ENCODE data around the gene KIF6.

Gene KIF6

DNA sequence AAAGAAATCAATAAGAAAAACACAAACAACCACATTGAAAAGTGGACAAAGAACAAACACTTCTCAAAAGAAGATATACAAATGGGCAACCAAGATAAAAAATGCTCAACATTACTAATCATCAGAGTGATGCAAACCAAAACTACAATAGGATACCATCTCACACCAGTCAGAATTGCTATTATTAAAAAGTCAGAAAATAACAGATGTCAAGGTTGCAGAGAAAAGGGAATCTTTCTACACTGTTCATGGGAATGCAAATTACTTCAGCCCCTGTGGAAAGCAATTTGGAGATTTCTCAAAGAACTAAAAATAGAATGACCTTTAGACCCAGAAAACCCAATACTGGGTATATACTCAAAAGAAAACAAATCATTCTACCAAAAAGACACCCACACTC, 29.8 kb downstream of the KIF6 start:
- H3K4me3 ChIP-seq (ENCODE audit: low read depth, low read length): no peak overlapping the region
- POLR2A ChIA-PET: no interaction called here
- no peak overlapping the region for H3K27ac ChIP-seq (ENCODE audit: extremely low read depth, low read depth, low read length)
- H3K9me3 ChIP-seq (ENCODE audit: control insufficient read depth, insufficient read depth, low read depth, low read length): no peaks in the 10 kb centered on the region
- TF ChIP-seq, protein P1, sequence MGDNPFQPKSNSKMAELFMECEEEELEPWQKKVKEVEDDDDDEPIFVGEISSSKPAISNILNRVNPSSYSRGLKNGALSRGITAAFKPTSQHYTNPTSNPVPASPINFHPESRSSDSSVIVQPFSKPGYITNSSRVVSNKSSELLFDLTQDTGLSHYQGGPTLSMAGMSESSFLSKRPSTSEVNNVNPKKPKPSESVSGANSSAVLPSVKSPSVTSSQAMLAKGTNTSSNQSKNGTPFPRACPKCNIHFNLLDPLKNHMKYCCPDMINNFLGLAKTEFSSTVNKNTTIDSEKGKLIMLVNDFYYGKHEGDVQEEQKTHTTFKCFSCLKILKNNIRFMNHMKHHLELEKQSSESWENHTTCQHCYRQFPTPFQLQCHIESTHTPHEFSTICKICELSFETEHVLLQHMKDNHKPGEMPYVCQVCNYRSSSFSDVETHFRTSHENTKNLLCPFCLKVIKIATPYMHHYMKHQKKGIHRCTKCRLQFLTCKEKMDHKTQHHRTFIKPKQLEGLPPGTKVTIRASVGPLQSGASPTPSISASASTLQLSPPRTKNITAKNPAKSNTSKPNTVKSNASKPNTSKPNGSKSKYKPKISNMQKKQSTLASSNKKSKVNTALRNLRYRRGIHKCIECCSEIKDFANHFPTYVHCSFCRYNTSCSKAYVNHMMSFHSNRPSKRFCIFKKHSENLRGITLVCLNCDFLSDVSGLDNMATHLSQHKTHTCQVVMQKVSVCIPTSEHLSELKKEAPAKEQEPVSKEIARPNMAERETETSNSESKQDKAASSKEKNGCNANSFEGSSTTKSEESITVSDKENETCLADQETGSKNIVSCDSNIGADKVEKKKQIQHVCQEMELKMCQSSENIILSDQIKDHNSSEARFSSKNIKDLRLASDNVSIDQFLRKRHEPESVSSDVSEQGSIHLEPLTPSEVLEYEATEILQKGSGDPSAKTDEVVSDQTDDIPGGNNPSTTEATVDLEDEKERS (tag by site-specific recombination; IDR thresholded peaks at IDR 0.05): no peak
- no peak for TF ChIP-seq ZNF266 (tag by site-specific recombination; IDR thresholded peaks at IDR 0.05; ENCODE audit: low read depth)
- TF ChIP-seq, protein P2, sequence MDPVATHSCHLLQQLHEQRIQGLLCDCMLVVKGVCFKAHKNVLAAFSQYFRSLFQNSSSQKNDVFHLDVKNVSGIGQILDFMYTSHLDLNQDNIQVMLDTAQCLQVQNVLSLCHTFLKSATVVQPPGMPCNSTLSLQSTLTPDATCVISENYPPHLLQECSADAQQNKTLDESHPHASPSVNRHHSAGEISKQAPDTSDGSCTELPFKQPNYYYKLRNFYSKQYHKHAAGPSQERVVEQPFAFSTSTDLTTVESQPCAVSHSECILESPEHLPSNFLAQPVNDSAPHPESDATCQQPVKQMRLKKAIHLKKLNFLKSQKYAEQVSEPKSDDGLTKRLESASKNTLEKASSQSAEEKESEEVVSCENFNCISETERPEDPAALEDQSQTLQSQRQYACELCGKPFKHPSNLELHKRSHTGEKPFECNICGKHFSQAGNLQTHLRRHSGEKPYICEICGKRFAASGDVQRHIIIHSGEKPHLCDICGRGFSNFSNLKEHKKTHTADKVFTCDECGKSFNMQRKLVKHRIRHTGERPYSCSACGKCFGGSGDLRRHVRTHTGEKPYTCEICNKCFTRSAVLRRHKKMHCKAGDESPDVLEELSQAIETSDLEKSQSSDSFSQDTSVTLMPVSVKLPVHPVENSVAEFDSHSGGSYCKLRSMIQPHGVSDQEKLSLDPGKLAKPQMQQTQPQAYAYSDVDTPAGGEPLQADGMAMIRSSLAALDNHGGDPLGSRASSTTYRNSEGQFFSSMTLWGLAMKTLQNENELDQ (tag by site-specific recombination; IDR thresholded peaks at IDR 0.05; ENCODE audit: low read depth): no peak
- TF ChIP-seq, protein P3, sequence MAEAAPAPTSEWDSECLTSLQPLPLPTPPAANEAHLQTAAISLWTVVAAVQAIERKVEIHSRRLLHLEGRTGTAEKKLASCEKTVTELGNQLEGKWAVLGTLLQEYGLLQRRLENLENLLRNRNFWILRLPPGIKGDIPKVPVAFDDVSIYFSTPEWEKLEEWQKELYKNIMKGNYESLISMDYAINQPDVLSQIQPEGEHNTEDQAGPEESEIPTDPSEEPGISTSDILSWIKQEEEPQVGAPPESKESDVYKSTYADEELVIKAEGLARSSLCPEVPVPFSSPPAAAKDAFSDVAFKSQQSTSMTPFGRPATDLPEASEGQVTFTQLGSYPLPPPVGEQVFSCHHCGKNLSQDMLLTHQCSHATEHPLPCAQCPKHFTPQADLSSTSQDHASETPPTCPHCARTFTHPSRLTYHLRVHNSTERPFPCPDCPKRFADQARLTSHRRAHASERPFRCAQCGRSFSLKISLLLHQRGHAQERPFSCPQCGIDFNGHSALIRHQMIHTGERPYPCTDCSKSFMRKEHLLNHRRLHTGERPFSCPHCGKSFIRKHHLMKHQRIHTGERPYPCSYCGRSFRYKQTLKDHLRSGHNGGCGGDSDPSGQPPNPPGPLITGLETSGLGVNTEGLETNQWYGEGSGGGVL (tag by site-specific recombination; IDR thresholded peaks at IDR 0.05): no peak
- CTCF ChIA-PET: interaction anchor here (0.6 kb wide), 2 partner anchors 203 to 484 kb away, joined by 3 read pairs; no protein-coding TSS in a partner anchor
- H3K4me1 ChIP-seq (ENCODE audit: control insufficient read depth, insufficient read depth, low read length): no peaks in the 10 kb centered on the region
- no peaks in the 10 kb centered on the region for H3K36me3 ChIP-seq (ENCODE audit: control insufficient read depth in 2 of 2, insufficient read depth in 1 of 2, low read length in 2 of 2)

DNA sequence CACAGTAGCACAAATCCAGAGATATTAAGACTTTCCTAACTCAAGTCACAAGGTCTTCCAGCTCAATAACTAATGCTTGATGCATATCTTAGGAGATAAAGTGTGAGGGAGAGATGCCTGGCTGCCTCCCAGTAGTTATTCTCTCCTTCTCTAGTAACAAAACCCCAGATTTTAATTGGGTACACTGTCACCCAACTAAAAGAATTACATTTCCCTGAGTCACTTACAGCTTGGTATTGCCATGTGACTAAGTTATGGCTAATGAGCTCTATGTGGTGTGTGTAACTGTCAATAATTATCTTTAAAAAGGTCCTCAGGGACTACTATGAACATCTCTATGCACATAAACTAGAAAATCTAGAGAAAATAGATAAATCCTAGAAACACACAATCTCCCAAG, 32.0 kb downstream of the KIF6 start:
- H3K27ac ChIP-seq (ENCODE audit: extremely low read depth, low read depth, low read length): no peak overlapping the region
- CTCF ChIA-PET: interaction anchor here (1.2 kb wide), 1 partner anchor 9 kb away, joined by 4 read pairs; no protein-coding TSS in a partner anchor
- no peak for TF ChIP-seq ZNF16 (tag by site-specific recombination; IDR thresholded peaks at IDR 0.05; ENCODE audit: low read depth)
- no peak for TF ChIP-seq ZNF510 (tag by site-specific recombination; IDR thresholded peaks at IDR 0.05; ENCODE audit: insufficient replicate concordance)
- TF ChIP-seq ZNF112 (tag by site-specific recombination; IDR thresholded peaks at IDR 0.05): no peak
- no peak for TF ChIP-seq PRDM1 (tag by site-specific recombination; IDR thresholded peaks at IDR 0.05)
- TF ChIP-seq GLIS2 (tag by site-specific recombination; IDR thresholded peaks at IDR 0.05): no peak
- no peak for TF ChIP-seq ZNF214 (tag by site-specific recombination; IDR thresholded peaks at IDR 0.05; ENCODE audit: borderline replicate concordance)
- TF ChIP-seq ZNF530 (tag by site-specific recombination; IDR thresholded peaks at IDR 0.05; ENCODE audit: low read depth): no peak
- TF ChIP-seq ZNF184 (tag by site-specific recombination; IDR thresholded peaks at IDR 0.05): no peak
- TF ChIP-seq ZNF341 (tag by site-specific recombination; IDR thresholded peaks at IDR 0.05; ENCODE audit: low read depth): no peak

DNA sequence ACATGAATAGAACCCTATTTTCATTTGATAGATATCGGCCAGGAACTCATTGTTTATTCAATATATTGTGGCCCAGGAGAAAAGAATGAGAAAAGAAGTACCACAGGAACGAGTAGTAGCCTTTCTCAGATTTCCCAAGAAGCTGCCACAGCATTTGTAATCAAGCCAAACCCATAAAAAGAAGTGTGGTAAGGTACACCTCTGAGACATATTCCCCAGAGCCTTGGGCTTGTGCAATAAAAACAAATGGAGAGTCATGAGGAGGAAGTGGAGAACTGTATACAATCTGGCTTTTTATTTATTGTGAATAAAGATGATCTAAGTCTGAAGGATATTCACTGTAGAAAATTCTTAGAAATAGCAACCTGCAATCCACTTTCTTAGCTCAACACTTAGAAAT, 36.7 kb downstream of the KIF6 start:
- Histone ChIP-seq H3K9me3 (ENCODE audit: control insufficient read depth, insufficient read depth, low read depth, low read length) (no peaks in the 10 kb centered on the region), H3K27ac (ENCODE audit: extremely low read depth, low read depth, low read length) (0 out of 2 replicates have a peak overlapping the region, but pooled peaks have one; percentile 6), H3K4me1 (ENCODE audit: control insufficient read depth, insufficient read depth, low read length) (peaks cover 12% of the 10 kb centered on the region), H3K4me3 (ENCODE audit: low read depth, low read length) (no peak overlapping the region), H3K36me3 (ENCODE audit: control insufficient read depth in 2 of 2, insufficient read depth in 1 of 2, low read length in 2 of 2) (no peaks in the 10 kb centered on the region)
- ChIA-PET CTCF (no interaction called here), POLR2A (no interaction called here)
- TF ChIP-seq KLF8 (tag by site-specific recombination; IDR thresholded peaks at IDR 0.05) (no peak), KLF16 (tag by site-specific recombination; IDR thresholded peaks at IDR 0.05) (no peak), EGR2 (tag by site-specific recombination; IDR thresholded peaks at IDR 0.05; ENCODE audit: low read depth) (no peak), ZNF658 (tag by site-specific recombination; IDR thresholded peaks at IDR 0.05) (no peak), ZNF433 (tag by site-specific recombination; IDR thresholded peaks at IDR 0.05; ENCODE audit: low read depth) (no peak)
- TF ChIP-seq, protein P4, sequence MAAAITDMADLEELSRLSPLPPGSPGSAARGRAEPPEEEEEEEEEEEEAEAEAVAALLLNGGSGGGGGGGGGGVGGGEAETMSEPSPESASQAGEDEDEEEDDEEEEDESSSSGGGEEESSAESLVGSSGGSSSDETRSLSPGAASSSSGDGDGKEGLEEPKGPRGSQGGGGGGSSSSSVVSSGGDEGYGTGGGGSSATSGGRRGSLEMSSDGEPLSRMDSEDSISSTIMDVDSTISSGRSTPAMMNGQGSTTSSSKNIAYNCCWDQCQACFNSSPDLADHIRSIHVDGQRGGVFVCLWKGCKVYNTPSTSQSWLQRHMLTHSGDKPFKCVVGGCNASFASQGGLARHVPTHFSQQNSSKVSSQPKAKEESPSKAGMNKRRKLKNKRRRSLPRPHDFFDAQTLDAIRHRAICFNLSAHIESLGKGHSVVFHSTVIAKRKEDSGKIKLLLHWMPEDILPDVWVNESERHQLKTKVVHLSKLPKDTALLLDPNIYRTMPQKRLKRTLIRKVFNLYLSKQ (tag by site-specific recombination; IDR thresholded peaks at IDR 0.05; ENCODE audit: borderline replicate concordance): no peak
- TF ChIP-seq, protein P2 (tag by site-specific recombination; IDR thresholded peaks at IDR 0.05; ENCODE audit: low read depth): no peak

More for the DNA sequence above, 32.0 kb downstream of the KIF6 start:
- Histone ChIP-seq H3K36me3 (ENCODE audit: control insufficient read depth in 2 of 2, insufficient read depth in 1 of 2, low read length in 2 of 2) (no peaks in the 10 kb centered on the region), H3K4me3 (ENCODE audit: low read depth, low read length) (no peak overlapping the region), H3K4me1 (ENCODE audit: control insufficient read depth, insufficient read depth, low read length) (peaks cover 7% of the 10 kb centered on the region), H3K9me3 (ENCODE audit: control insufficient read depth, insufficient read depth, low read depth, low read length) (no peaks in the 10 kb centered on the region)
- POLR2A ChIA-PET: no interaction called here
